ENCODE data around the gene SLA2. TPM values are rescaled to one million over a fixed set of nuclear protein-coding genes. Genes with fewer than 3 reads are reported as not detected.
"Not testable (repeated sequence)": the region's sequence is repeated elsewhere in the genome, so short reads cannot be mapped to it uniquely, and the experiment has no call there.

Gene SLA2
- polyA plus RNA-seq (ENCODE audit: insufficient read length): 0.32 TPM

DNA sequence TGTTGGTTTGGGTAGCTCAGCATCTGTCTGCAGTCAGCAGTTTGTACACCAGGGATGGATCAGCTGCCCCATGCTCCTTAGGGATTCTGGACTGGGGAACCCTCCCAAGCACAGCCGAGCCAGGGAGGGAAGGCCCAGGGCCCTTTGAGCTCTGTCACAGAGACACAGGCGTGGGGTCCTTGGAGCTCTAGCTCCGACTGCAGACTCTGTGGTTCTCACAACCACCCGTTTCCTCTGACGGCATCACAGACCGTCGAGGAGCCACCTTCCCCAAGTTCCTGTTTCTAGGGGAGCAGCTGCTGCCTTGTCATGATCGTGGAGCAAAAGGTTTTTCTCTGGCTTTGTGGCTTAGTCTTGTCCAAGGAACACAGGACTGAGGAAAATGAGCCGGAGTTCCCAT, at the start of gene SLA2:
Gene SLA2, minus strand, starts transcription at position 199 of the 400 bp plus-strand sequence. CDS start 4,861 bp downstream, outside the sequence.
- no peak for DNase-seq (ENCODE audit: low read depth)

DNA sequence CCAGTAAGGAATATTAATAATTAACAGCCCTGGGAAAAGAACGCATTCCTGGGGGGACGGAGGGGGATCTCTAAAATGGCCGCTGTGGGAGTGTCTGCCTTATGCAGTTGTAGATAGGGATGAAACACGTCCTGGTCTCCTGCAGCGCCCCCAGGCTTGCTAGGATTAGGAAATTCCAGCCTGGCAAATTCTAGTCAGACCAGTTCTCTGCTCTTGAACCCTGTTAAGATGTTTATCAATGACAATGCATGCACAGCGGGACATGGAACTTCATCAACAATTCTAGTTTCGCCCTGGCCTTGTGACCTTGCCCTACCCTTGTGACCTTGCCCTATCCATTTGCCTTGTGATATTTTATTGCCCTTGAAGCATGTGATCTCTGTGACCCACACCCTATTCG, 49.5 kb upstream of the SLA2 start:
- DNase-seq (ENCODE audit: low read depth): not testable (repeated sequence)

- no peak for DNase-seq (ENCODE audit: low read depth)
Observed at GRCh38 chr20:36688630-36689029, 42.6 kb upstream of the SLA2 start.

GRCh38 chr20:36687850-36688249, 41.9 kb upstream of the SLA2 start:
- no peak for DNase-seq (ENCODE audit: low read depth)

DNA sequence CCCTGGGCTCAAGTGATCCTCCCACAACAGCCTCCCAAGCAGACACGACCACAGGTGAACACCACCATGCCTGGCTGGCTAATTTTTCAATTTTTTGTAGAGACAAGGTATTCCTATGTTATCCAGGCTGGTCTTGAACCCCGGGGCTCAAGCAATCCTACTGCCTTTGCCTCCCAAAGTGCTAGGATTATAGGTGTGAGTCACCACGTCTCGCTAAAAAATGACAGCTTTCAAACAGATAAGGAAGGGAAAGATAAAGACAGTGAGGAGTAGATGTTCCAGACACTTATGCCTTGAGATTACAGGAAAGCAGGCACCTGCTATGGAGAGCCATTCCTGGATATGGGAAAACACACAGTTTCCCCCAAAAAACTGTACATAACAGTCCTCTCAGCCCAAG, 40.9 kb upstream of the SLA2 start:
- DNase-seq (ENCODE audit: low read depth): no peak

- DNase-seq (ENCODE audit: low read depth): no peak
Observed at GRCh38 chr20:36686504-36686903, 40.5 kb upstream of the SLA2 start.

DNA sequence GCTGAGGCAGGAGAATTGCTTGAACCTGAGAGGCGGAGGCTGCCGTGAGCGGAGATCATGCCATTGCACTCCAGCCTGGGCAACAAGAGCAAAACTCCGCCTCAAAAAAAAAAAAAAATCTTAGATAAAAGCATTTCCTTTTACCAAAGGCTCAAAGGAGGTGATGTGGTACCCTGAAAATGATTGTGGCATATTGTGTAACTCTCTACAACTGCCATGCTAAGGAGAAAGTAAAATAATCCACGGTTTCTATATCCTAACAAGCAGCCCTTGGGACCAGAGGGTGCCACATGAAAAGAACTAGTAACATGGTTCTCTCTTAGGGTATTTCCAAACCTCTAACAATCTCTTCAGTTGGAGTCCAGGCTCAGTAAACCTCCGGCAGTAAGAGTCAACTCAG, 38.8 kb upstream of the SLA2 start:
- DNase-seq (ENCODE audit: low read depth): no peak

DNA sequence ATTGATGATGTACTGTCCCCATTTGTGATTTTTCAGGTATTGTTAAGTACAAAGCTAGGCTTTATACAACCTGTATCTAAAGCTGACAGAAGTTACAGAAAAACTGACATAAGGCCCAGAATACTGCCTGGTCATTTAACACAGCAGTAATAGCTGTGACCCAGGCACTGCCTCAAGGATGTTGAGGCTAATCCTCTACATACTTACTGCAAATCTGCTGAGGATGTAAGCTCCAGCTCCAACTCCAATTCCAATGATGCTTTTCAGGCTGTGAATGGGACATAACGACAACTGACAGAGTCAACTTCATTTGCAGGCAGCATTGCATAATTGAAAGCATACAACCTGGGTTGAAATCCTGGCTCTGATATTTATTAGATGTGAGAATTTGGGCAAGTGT, 36.3 kb upstream of the SLA2 start:
- DNase-seq (ENCODE audit: low read depth): no peak

- DNase-seq (ENCODE audit: low read depth): no peak
Observed at GRCh38 chr20:36677422-36677771, 31.4 kb upstream of the SLA2 start.

DNA sequence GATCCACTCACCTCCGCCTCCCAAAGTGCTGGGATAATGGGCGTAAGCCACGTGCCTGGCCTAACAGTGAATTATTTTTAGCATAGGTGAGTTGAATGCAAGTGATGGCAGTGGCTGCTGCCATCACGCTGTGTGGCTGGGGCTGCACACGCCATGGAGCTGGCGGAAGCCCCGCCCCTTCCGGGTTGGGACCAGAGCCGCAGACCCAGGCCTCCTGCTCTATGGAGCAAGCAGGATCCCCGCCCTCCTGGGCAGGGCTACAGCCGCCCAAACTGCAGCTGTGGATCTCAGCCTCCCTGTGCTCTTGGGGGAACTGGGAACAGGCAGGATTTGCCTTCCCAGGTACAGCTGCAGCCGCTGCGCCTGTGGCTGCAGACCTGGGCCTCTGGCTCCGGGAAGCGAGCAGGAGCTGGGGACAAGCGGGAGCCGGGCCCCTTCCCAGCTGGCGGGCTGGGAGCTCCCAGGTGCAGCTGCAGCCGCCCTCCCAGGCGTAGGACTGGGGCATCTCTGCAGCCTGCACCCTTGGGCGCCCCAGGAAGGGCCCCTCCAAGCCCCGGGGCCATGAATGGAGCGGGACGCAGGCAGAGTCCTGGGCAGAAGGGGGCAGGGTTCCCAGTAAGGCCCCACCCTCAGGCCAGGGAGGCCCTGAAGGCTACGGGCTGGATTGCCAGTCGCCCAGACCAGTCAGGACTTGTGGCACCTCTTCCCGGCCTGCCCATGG, 30.9 kb upstream of the SLA2 start:
- DNase-seq (ENCODE audit: low read depth): no peak

DNA sequence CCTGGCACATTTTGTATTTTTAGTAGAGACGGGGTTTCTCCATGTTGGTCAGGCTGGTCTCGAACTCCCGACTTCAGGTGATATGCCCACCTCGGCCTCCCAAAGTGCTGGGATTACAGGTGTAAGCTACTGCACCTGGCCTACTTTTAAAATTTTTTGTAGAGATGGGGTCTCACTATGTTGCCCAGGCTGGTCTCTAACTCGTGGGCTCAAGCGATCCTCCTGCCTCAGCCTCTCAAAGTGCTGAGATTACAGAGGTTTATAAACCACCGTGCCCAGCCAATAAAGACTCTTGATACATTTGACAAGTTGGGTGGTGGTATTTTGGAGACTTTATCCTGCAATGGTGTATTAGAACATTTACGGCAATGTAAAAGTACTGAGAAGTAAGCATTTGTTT, 29.5 kb upstream of the SLA2 start:
- DNase-seq (ENCODE audit: low read depth): not testable (repeated sequence)

DNA sequence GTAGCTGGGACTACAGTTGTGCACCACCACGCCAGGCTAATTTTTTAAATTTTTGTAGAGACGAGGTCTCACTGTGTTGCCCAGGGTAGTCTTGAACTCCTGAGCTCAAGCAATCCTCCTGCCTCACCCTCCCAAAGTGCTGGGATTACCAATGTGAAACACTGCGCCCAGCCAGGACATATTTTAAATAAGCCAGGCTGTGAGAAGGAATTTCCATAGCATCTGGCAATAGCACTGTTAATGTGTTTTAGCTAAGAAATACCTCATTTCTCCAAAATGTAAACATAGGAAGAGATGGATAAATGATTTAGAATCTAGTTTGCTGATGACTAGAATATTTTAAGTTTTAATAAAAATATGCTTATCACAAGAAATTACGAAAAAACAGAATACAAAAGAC, 27.0 kb upstream of the SLA2 start:
- DNase-seq (ENCODE audit: low read depth): no peak

GRCh38 chr20:36670665-36671357, 24.8 kb upstream of the SLA2 start:
- DNase-seq (ENCODE audit: low read depth): no peak

DNA sequence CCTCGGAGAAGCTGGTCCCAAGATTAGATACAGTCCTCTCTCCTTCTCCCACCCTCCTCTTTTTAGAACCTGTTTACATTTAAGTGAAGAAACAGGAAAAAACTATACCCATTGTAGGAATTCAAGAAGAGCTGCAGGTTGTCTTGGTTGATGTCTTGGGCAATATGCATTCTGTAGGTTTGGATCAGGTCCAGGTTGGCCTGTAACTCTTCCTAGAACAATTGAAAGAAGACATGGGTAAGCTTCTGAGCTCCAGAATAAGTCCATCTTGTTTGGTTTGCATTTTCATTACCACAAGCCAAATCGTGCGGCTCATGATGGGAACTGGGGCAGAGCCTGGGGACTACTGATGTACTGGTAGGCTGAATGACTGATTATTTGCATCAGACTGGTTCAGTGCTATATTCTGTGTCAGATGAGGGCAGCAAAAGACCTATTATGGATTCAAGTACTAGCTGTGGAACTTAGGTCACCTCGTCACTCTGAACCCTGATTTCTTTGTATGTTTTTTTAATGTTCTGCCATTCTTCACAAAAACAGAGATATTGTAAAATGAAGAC, 20.3 kb upstream of the SLA2 start:
- no peak for DNase-seq (ENCODE audit: low read depth)

GRCh38 chr20:36663031-36663430, 17.0 kb upstream of the SLA2 start:
- no peak for DNase-seq (ENCODE audit: low read depth)

GRCh38 chr20:36658300-36658699, 12.3 kb upstream of the SLA2 start:
- no peak for DNase-seq (ENCODE audit: low read depth)

DNA sequence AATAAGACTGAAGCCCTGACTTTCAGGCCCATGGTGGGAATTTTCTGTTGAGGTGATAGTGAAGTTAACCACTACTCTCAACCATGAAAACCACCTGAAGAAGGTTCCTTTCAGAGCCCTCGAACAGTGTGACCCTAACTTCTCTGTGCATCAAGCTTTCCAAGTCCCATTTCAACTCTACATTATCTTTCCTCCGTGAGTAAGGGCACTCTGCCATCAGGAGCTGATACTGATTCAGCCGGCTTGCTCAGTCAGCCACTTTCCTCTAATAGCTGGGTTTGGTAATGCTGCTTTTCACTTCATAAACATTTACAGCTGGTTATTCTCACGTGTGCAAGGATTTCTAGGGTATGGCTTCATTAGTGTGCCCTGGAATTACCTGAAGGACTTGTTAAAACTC, 10.7 kb upstream of the SLA2 start:
- DNase-seq (ENCODE audit: low read depth): no peak

DNA sequence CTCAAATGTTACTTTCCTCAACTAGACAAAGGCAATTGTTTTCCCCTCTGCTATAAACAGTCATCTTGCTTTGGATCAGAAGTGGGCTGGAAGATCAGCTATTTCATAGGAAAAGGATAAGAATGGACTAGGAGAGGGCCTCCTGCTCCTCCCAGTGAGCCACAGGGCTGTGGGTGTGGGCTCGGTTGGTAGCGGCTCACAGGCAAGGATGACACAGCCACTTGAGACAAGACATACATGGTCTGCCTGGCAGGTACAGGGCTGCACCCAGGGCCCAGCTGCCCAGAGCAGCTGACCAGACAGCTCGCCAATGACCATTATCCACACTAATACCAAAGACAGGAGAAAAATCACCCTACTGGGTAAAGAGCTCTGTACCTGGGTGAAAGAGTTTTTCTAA, 9.0 kb upstream of the SLA2 start:
- no peak for DNase-seq (ENCODE audit: low read depth)

GRCh38 chr20:36654506-36654905, 8.5 kb upstream of the SLA2 start:
- no peak for DNase-seq (ENCODE audit: low read depth)

GRCh38 chr20:36653456-36653855, 7.5 kb upstream of the SLA2 start:
- DNase-seq (ENCODE audit: low read depth): no peak

DNA sequence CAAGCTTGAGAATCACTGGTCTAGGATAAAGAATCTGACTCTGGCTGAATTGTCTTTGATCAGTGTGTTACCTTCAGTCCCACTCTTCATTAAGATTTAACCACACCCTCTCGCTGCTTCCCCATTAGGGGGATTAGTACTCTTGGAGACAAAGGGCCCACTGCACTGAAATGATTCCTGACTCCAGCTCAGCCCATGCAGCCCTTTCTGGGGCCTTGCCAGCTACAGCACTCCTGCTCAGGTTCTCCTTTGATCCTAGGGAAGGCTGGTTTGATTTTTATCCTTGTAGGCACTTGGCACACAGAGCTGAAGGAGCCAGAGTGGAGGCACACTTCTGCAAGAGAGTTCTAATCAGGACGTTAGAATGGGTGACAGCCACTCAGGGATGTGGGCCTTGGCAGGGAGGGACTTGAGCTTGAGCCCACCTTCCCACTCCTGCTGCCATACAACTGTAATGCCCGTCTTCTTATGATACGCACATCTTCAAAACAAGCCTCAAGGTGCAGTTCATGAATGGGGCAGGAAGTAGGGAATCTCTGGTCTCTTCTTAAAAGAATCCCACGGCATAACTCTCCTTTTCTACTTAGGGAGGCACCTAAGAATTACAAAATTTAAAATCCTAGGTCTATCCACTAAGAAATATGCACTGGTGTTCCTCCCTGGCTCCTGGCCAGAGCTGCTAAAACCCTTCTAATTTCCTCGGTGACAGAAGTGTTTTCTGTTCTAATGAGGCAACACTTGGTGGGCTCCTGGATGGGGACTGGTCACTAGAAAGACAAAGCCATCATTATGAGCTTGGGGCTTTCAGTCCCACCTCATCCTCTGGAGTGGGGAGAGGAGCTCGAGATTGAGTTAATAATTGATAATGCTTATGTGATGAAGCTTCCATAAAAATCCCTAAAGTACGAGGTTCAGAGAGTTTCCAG, 1.5 kb upstream of the SLA2 start:
- DNase-seq (ENCODE audit: low read depth): no peak

- no peak for DNase-seq (ENCODE audit: low read depth)
Observed at GRCh38 chr20:36646678-36647077, 682 bp upstream of the SLA2 start.

Measured in forelimb muscle (tissue), 1 donor.